HepG2 (cell line): ENCODE data around the gene SEMA4A. TPM values are rescaled to one million over a fixed set of nuclear protein-coding genes. Genes with fewer than 3 reads are reported as not detected.

Source experiments
- ARID2 ChIP-seq: sonication (generic); formaldehyde crosslinking; IDR thresholded peaks from 2 replicates; pipeline ENCODE4 v1.8.1; 2022; ENCODE audit warnings: mild to moderate bottlenecking, missing genetic modification reagents, borderline replicate concordance
- ELF1 ChIP-seq: sonication (generic); formaldehyde crosslinking; IDR thresholded peaks from 2 replicates; pipeline ENCODE4 v1.4.0; 2020; ENCODE audit warnings: missing genetic modification reagents
- GATA4 ChIP-seq: sonication (generic); IDR thresholded peaks from 2 replicates; pipeline ENCODE4 v1.6.1; 2016; ENCODE audit warnings: antibody characterized with exemption, low read depth, borderline replicate concordance
- GZF1 ChIP-seq: sonication (generic); formaldehyde crosslinking; IDR thresholded peaks from 2 replicates; pipeline ENCODE4 v1.5.1; 2020; ENCODE audit warnings: mild to moderate bottlenecking, missing genetic modification reagents
- HOXA7 ChIP-seq: sonication (generic); formaldehyde crosslinking; IDR thresholded peaks from 2 replicates; pipeline ENCODE4 v1.8.1; 2022; ENCODE audit warnings: mild to moderate bottlenecking, missing genetic modification reagents, moderate library complexity
- MTA3 ChIP-seq: sonication (generic); formaldehyde crosslinking; IDR thresholded peaks from 2 replicates; pipeline ENCODE4 v1.4.0; 2020; ENCODE audit warnings: missing genetic modification reagents
- RFXAP ChIP-seq: sonication (generic); formaldehyde crosslinking; IDR thresholded peaks from 2 replicates; pipeline ENCODE4 v1.4.0; 2020; ENCODE audit warnings: missing genetic modification reagents, borderline replicate concordance
- TAF1 ChIP-seq: sonication (generic); formaldehyde crosslinking; IDR thresholded peaks from 2 replicates; pipeline ENCODE4 v1.4.0; 2020; ENCODE audit warnings: missing genetic modification reagents
- TARDBP ChIP-seq: sonication (generic); formaldehyde crosslinking; IDR thresholded peaks from 2 replicates; pipeline ENCODE4 v1.8.0; 2022; ENCODE audit warnings: mild to moderate bottlenecking, missing genetic modification reagents
- WIZ ChIP-seq: sonication (generic); formaldehyde crosslinking; IDR thresholded peaks from 2 replicates; pipeline ENCODE4 v1.5.1; 2020; ENCODE audit warnings: mild to moderate bottlenecking, missing genetic modification reagents
- ZBTB7A ChIP-seq: sonication (generic); formaldehyde crosslinking; IDR thresholded peaks from 2 replicates; pipeline ENCODE4 v1.8.0; 2022; ENCODE audit warnings: mild to moderate bottlenecking, missing genetic modification reagents
- ZNF253 ChIP-seq: sonication (generic); formaldehyde crosslinking; IDR thresholded peaks from 2 replicates; pipeline ENCODE4 v1.8.0; 2022; ENCODE audit warnings: mild to moderate bottlenecking, missing genetic modification reagents, borderline replicate concordance
- ZNF354B ChIP-seq: sonication (generic); formaldehyde crosslinking; IDR thresholded peaks from 2 replicates; pipeline ENCODE4 v1.8.0; 2022; ENCODE audit warnings: mild to moderate bottlenecking, missing genetic modification reagents
- ZNF572 ChIP-seq: sonication (generic); formaldehyde crosslinking; IDR thresholded peaks from 2 replicates; pipeline ENCODE4 v1.5.1; 2020; ENCODE audit warnings: mild to moderate bottlenecking, missing genetic modification reagents
- ZNF577 ChIP-seq: sonication (generic); formaldehyde crosslinking; IDR thresholded peaks from 2 replicates; pipeline ENCODE4 v1.4.0; 2020; ENCODE audit warnings: mild to moderate bottlenecking, low read depth, missing genetic modification reagents, borderline replicate concordance
- ZSCAN25 ChIP-seq: sonication (generic); formaldehyde crosslinking; IDR thresholded peaks from 2 replicates; pipeline ENCODE4 v1.8.0; 2022; ENCODE audit warnings: mild to moderate bottlenecking, missing genetic modification reagents
- polyA plus RNA-seq, 8 experiments: library from polyadenylated mRNA; depleted of rRNA in 3 of 8; stranded (reverse) in 7 of 8; unstranded in 1 of 8; fragments of >200 nt; fragmentation: Illumina TruSeq in 4 of 8; extraction: Trizol in 4 of 8; gene quantifications; 2 replicates each; pipeline versions ENCODE4 v1.2.1 to v1.2.3, GENCODE V29; 2011 to 2016; ENCODE audit warnings: low read depth in 4 of 8, missing spikeins in 1 of 8, mixed read lengths in 1 of 8; ENCODE audit not compliant: insufficient read depth in 1 of 8
- total RNA-seq, 5 experiments: library from RNA; depleted of rRNA; stranded (reverse); fragments of >200 nt; fragmentation: Illumina TruSeq; extraction: Trizol; gene quantifications; 2 replicates each; pipeline ENCODE4 v1.2.3, GENCODE V29; 2016; ENCODE audit warnings: low read depth in 1 of 5
- TF ChIP-seq, protein P1 (sequence below): sonication (generic); formaldehyde crosslinking; IDR thresholded peaks from 2 replicates; pipeline ENCODE4 v1.4.0; 2020; ENCODE audit warnings: missing genetic modification reagents, borderline replicate concordance
- TF ChIP-seq, protein P2 (sequence below): IDR thresholded peaks from 2 replicates; pipeline ENCODE4 v1.6.1; 2016; ENCODE audit warnings: missing compliant biosample characterization, missing genetic modification reagents, borderline replicate concordance
- TF ChIP-seq, protein P3 (sequence below): sonication (generic); formaldehyde crosslinking; IDR thresholded peaks from 2 replicates; pipeline ENCODE4 v1.8.1; 2023; ENCODE audit warnings: mild to moderate bottlenecking, missing genetic modification reagents
- TF ChIP-seq, protein P4 (sequence below): sonication (generic); formaldehyde crosslinking; IDR thresholded peaks from 2 replicates; pipeline ENCODE4 v1.5.0; 2020; ENCODE audit warnings: mild to moderate bottlenecking, missing genetic modification reagents
- TF ChIP-seq, protein P5 (sequence below): sonication (generic); formaldehyde crosslinking; IDR thresholded peaks from 2 replicates; pipeline ENCODE4 v1.9.0; 2022; ENCODE audit warnings: low read depth, missing genetic modification reagents
- TF ChIP-seq, protein P6 (sequence below): sonication (generic); formaldehyde crosslinking; IDR thresholded peaks from 2 replicates; pipeline ENCODE4 v1.4.0; 2020; ENCODE audit warnings: missing genetic modification reagents

Gene SEMA4A
- total and polyA plus RNA-seq, 2 of the 13 experiments (the other 11 are each of a cell fraction or from before 2014, with no cell fraction given), result 0.09 to 0.20 TPM

DNA sequence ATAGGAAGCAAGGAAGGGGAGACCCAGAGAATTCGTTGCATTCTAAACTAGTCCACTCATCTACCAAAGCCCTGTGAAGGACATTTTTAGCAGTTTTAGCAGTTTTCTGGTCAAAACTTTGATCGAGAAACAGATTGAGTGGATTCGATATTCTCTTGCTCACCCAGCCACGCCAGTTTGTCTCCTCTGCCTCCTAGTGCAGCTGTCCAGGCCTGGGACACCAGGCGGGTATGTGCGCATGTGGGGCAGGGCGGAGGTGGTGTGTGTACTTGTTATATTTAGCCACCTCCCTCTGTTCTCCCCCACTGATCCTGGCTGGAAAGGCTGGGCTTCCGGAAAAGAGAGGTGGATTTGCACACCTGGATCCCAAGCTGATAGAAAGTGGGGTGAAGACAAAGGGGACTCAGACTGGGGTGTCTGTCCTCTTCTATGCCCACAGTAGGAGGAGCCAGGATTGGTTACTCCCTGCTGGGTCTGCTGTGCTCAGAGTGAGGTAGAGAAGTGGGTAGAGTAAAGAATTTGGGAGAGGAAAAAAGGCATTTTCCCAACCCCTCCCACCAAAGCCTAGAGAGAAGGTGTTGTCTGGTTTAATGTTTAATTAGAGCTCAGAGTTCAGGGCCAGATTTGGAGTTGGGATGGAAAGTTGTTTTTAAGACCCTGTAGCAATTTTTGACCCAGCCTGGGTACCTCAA lies 35.1 kb upstream of the SEMA4A start (continued):
- TF ChIP-seq WIZ (CRISPR knock-in tag) (no peak), ELF1 (CRISPR knock-in tag) (peak; percentile 62), HOXA7 (CRISPR knock-in tag) (no peak), ZNF354B (CRISPR knock-in tag) (no peak), ZNF577 (CRISPR knock-in tag) (no peak), ZNF572 (CRISPR knock-in tag) (no peak), GZF1 (no peak), ARID2 (CRISPR knock-in tag) (no peak), TARDBP (CRISPR knock-in tag) (no peak; the same call in 1 of the 2 replicates), ZNF253 (no peak), GATA4 (0 out of 2 replicates have a peak, but pooled peaks have one; percentile 50), MTA3 (no peak), ZBTB7A (CRISPR knock-in tag) (no peak), RFXAP (CRISPR knock-in tag) (0 out of 2 replicates have a peak, but pooled peaks have one; percentile 15), ZSCAN25 (peak; percentile 73), TAF1 (peak; percentile 70)
- TF ChIP-seq, protein P1, sequence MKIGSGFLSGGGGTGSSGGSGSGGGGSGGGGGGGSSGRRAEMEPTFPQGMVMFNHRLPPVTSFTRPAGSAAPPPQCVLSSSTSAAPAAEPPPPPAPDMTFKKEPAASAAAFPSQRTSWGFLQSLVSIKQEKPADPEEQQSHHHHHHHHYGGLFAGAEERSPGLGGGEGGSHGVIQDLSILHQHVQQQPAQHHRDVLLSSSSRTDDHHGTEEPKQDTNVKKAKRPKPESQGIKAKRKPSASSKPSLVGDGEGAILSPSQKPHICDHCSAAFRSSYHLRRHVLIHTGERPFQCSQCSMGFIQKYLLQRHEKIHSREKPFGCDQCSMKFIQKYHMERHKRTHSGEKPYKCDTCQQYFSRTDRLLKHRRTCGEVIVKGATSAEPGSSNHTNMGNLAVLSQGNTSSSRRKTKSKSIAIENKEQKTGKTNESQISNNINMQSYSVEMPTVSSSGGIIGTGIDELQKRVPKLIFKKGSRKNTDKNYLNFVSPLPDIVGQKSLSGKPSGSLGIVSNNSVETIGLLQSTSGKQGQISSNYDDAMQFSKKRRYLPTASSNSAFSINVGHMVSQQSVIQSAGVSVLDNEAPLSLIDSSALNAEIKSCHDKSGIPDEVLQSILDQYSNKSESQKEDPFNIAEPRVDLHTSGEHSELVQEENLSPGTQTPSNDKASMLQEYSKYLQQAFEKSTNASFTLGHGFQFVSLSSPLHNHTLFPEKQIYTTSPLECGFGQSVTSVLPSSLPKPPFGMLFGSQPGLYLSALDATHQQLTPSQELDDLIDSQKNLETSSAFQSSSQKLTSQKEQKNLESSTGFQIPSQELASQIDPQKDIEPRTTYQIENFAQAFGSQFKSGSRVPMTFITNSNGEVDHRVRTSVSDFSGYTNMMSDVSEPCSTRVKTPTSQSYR (CRISPR knock-in tag), result peak; percentile 45; the same call in 1 of the 2 replicates
- TF ChIP-seq, protein P2, sequence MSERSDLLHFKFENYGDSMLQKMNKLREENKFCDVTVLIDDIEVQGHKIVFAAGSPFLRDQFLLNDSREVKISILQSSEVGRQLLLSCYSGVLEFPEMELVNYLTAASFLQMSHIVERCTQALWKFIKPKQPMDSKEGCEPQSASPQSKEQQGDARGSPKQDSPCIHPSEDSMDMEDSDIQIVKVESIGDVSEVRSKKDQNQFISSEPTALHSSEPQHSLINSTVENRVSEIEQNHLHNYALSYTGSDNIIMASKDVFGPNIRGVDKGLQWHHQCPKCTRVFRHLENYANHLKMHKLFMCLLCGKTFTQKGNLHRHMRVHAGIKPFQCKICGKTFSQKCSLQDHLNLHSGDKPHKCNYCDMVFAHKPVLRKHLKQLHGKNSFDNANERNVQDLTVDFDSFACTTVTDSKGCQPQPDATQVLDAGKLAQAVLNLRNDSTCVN (CRISPR knock-in tag), result no peak
- TF ChIP-seq, protein P3, sequence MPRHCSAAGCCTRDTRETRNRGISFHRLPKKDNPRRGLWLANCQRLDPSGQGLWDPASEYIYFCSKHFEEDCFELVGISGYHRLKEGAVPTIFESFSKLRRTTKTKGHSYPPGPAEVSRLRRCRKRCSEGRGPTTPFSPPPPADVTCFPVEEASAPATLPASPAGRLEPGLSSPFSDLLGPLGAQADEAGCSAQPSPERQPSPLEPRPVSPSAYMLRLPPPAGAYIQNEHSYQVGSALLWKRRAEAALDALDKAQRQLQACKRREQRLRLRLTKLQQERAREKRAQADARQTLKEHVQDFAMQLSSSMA (CRISPR knock-in tag), result no peak
- TF ChIP-seq, protein P4, sequence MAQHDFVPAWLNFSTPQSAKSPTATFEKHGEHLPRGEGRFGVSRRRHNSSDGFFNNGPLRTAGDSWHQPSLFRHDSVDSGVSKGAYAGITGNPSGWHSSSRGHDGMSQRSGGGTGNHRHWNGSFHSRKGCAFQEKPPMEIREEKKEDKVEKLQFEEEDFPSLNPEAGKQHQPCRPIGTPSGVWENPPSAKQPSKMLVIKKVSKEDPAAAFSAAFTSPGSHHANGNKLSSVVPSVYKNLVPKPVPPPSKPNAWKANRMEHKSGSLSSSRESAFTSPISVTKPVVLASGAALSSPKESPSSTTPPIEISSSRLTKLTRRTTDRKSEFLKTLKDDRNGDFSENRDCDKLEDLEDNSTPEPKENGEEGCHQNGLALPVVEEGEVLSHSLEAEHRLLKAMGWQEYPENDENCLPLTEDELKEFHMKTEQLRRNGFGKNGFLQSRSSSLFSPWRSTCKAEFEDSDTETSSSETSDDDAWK (CRISPR knock-in tag), result no peak
- TF ChIP-seq, protein P5, sequence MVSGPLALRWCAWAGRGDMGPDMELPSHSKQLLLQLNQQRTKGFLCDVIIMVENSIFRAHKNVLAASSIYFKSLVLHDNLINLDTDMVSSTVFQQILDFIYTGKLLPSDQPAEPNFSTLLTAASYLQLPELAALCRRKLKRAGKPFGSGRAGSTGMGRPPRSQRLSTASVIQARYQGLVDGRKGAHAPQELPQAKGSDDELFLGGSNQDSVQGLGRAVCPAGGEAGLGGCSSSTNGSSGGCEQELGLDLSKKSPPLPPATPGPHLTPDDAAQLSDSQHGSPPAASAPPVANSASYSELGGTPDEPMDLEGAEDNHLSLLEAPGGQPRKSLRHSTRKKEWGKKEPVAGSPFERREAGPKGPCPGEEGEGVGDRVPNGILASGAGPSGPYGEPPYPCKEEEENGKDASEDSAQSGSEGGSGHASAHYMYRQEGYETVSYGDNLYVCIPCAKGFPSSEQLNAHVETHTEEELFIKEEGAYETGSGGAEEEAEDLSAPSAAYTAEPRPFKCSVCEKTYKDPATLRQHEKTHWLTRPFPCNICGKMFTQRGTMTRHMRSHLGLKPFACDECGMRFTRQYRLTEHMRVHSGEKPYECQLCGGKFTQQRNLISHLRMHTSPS (CRISPR knock-in tag), result no peak
- TF ChIP-seq, protein P6, sequence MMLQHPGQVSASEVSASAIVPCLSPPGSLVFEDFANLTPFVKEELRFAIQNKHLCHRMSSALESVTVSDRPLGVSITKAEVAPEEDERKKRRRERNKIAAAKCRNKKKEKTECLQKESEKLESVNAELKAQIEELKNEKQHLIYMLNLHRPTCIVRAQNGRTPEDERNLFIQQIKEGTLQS, result no peak
